C4-2B (cell line): ENCODE measurements around the gene RAB44.

Experiments
- H3K27ac ChIP-seq: fragments of 450-650 bp; 2 replicates; pipeline ENCODE4 v1.5.1; 2017
- CTCF ChIP-seq: fragments of 450-650 bp; conservative IDR thresholded peaks from 2 replicates; pipeline ENCODE4 v1.5.1; 2017; ENCODE audit warnings: mild to moderate bottlenecking
- ZFX ChIP-seq: fragments of 450-650 bp; IDR thresholded peaks from 2 replicates; pipeline ENCODE4 v1.6.1; 2017

Gene RAB44

GRCh38 chr6:36776167-36776566 lies 78.5 kb downstream of the RAB44 start:
- no peak overlapping the region for H3K27ac ChIP-seq
- TF ChIP-seq ZFX (no peak), CTCF (no peak)

GRCh38 chr6:36777801-36778200 lies 80.2 kb downstream of the RAB44 start:
- no peak overlapping the region for H3K27ac ChIP-seq
- TF ChIP-seq ZFX, result no peak
- no peak for TF ChIP-seq CTCF

- no peak overlapping the region for H3K27ac ChIP-seq
- TF ChIP-seq ZFX, result no peak
- TF ChIP-seq CTCF, result no peak
These were observed 81.6 kb downstream of the RAB44 start for GRCh38 chr6:36779227-36779626.

GRCh38 chr6:36780442-36781177 lies 83.0 kb downstream of the RAB44 start:
- TF ChIP-seq ZFX (no peak), CTCF (no peak)
- H3K27ac ChIP-seq, result no peak overlapping the region

GRCh38 chr6:36781669-36782068 lies 84.0 kb downstream of the RAB44 start:
- TF ChIP-seq CTCF (no peak), ZFX (no peak)
- H3K27ac ChIP-seq, result no peak overlapping the region
